Vagina (tissue), 2 donors: ENCODE data around the gene BEX5. TPM values are rescaled to one million over a fixed set of nuclear protein-coding genes. Genes with fewer than 3 reads are reported as not detected.
"Not testable (repeated sequence)": the region's sequence is repeated elsewhere in the genome, so short reads cannot be mapped to it uniquely, and the experiment has no call there.

Experiments used
- DNase-seq, 2 donors: peaks; one replicate each; pipeline ENCODE4 v3.0.0-alpha.2; 2017; ENCODE audit errors: extremely low spot score in 2 of 2
- H3K27ac ChIP-seq: fragments of 200-600 bp; sonication (generic); one replicate; pipeline ENCODE4 v1.5.1; 2019
- H3K27me3 ChIP-seq: fragments of 200-600 bp; sonication (generic); one replicate; pipeline ENCODE4 v1.5.1; 2019
- H3K36me3 ChIP-seq, 2 donors: fragments of 200-600 bp; sonication (generic); one replicate each; pipeline ENCODE4 v1.5.1; 2017 to 2019
- H3K4me1 ChIP-seq: fragments of 200-600 bp; sonication (generic); one replicate; pipeline ENCODE4 v1.5.1; 2019
- H3K4me3 ChIP-seq, 2 donors: fragments of 200-600 bp; sonication (generic); 1 replicate in 1 of 2; 2 replicates in 1 of 2; pipeline ENCODE4 v1.5.1; 2016 to 2019
- H3K9me3 ChIP-seq: fragments of 200-600 bp; sonication (generic); one replicate; pipeline ENCODE4 v1.5.1; 2019
- POLR2A ChIP-seq, 2 donors: fragments of 450-650 bp; IDR thresholded peaks; one replicate each; pipeline ENCODE4 v1.6.1; 2017; ENCODE audit warnings: antibody characterized with exemption in 2 of 2, mild to moderate bottlenecking in 2 of 2, moderate library complexity in 2 of 2
- POLR2AphosphoS5 ChIP-seq, 2 donors: sonication (generic); formaldehyde crosslinking; IDR thresholded peaks; one replicate each; pipeline ENCODE4 v1.9.0; 2017; ENCODE audit warnings: antibody characterized with exemption in 2 of 2, mild to moderate bottlenecking in 2 of 2, low read depth in 1 of 2; ENCODE audit not compliant: insufficient read depth in 1 of 2
- intact Hi-C: fragments of 100-400 bp; cut with DNase I; formaldehyde crosslinking; loops from one replicate; pipeline ENCODE4 v1.15.1; 2023
- total RNA-seq: library from RNA; depleted of rRNA; stranded (reverse); fragments of >200 nt; gene quantifications from one replicate; pipeline ENCODE4 v1.2.3, GENCODE V29; 2016
- TF ChIP-seq, protein P1 (sequence below), 3 experiments: fragments of 450-650 bp in 2 of 3; fragments of 200-600 bp in 1 of 3; sonication (generic) in 1 of 3; IDR thresholded peaks; one replicate each; pipeline ENCODE4 v1.5.1; 2017 to 2019; ENCODE audit warnings: antibody characterized with exemption in 3 of 3, mild to moderate bottlenecking in 2 of 3, moderate library complexity in 2 of 3

BEX5 gene
- total RNA-seq, 1 donor from 2014 or later = not detected

DNA sequence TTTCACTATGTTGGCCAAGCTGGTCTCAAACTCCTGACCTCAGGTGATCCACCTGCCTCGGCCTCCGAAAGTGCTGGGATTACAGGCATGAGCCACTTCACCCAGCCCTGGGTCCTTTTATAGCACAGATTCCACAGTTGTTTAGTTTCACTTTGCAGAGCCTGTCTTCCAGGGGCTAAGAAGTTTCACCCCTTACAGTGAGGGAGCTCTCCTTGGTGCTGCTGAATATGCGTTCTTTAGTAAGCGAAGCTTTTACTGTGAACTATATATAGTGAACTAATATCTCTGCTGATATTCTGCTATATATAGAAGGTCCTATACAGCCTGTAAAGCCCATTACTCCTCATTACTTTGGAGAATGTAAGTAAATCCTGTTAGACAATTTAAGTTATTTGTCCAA, 17.7 kb downstream of the BEX5 start:
- Histone ChIP-seq H3K27me3 (no peaks in the 10 kb centered on the region), H3K9me3 (no peaks in the 10 kb centered on the region), H3K4me3 (no peak overlapping the region), H3K4me1 (no peaks in the 10 kb centered on the region), H3K36me3 (no peaks in the 10 kb centered on the region), H3K27ac (no peak overlapping the region)
- TF ChIP-seq POLR2AphosphoS5 (IDR thresholded peaks at IDR 0.05; ENCODE audit: insufficient read depth in 1 of 2, low read depth in 1 of 2) (no peak), POLR2A (IDR thresholded peaks at IDR 0.05) (no peak)
- TF ChIP-seq, protein P1, sequence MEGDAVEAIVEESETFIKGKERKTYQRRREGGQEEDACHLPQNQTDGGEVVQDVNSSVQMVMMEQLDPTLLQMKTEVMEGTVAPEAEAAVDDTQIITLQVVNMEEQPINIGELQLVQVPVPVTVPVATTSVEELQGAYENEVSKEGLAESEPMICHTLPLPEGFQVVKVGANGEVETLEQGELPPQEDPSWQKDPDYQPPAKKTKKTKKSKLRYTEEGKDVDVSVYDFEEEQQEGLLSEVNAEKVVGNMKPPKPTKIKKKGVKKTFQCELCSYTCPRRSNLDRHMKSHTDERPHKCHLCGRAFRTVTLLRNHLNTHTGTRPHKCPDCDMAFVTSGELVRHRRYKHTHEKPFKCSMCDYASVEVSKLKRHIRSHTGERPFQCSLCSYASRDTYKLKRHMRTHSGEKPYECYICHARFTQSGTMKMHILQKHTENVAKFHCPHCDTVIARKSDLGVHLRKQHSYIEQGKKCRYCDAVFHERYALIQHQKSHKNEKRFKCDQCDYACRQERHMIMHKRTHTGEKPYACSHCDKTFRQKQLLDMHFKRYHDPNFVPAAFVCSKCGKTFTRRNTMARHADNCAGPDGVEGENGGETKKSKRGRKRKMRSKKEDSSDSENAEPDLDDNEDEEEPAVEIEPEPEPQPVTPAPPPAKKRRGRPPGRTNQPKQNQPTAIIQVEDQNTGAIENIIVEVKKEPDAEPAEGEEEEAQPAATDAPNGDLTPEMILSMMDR (IDR thresholded peaks at IDR 0.05) = no peak
- intact Hi-C loops = no loop called here
- DNase-seq = no peak

DNA sequence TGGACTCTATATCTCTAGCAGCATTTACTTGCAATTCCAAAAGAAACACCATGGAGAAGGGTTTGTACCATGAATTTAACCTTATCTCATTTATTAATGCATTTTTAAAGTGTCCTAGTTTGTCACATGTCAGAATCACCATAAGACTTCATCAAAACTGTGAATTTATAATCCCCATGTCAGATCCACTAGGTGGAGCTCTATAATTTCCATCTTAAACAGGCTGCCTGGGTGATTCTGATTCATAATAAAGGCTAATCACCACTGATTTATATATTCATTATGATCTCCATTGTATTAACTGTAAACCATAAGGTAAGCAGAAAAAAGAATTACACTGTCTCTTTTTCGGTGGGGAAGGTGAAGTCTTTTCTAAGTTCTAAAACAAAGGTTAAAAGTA, 26.3 kb downstream of the BEX5 start:
- no peak overlapping the region for H3K27ac ChIP-seq
- H3K36me3 ChIP-seq = no peaks in the 10 kb centered on the region
- no peaks in the 10 kb centered on the region for H3K9me3 ChIP-seq
- H3K4me1 ChIP-seq = no peaks in the 10 kb centered on the region
- no peaks in the 10 kb centered on the region for H3K27me3 ChIP-seq
- TF ChIP-seq, protein P1 (IDR thresholded peaks at IDR 0.05) = no peak
- TF ChIP-seq POLR2A (IDR thresholded peaks at IDR 0.05) = no peak
- no peak for TF ChIP-seq POLR2AphosphoS5 (IDR thresholded peaks at IDR 0.05; ENCODE audit: insufficient read depth in 1 of 2, low read depth in 1 of 2)
- H3K4me3 ChIP-seq = no peak overlapping the region
- DNase-seq = no peak
- intact Hi-C loops = no loop called here

DNA sequence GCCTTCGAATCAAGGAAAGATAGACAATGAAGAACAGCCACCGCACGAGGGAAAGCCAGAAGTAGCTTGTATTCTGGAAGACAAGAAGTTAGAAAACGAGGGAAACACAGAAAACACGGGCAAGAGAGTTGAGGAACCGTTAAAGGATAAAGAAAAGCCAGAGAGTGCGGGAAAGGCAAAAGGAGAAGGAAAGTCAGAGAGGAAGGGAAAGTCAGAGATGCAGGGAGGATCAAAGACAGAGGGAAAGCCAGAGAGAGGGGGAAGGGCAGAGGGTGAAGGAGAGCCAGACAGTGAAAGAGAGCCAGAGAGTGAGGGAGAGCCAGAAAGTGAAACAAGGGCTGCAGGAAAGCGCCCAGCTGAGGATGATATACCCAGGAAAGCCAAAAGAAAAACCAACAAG, 28.9 kb downstream of the BEX5 start:
- DNase-seq = no peak
- no peak overlapping the region for H3K27ac ChIP-seq
- no peaks in the 10 kb centered on the region for H3K4me1 ChIP-seq
- no peaks in the 10 kb centered on the region for H3K9me3 ChIP-seq
- intact Hi-C loops = no loop called here
- TF ChIP-seq, protein P1 (IDR thresholded peaks at IDR 0.05) = no peak
- TF ChIP-seq POLR2A (IDR thresholded peaks at IDR 0.05) (no peak), POLR2AphosphoS5 (IDR thresholded peaks at IDR 0.05; ENCODE audit: insufficient read depth in 1 of 2, low read depth in 1 of 2) (no peak)
- no peaks in the 10 kb centered on the region for H3K27me3 ChIP-seq
- no peaks in the 10 kb centered on the region for H3K36me3 ChIP-seq
- no peak overlapping the region for H3K4me3 ChIP-seq

DNA sequence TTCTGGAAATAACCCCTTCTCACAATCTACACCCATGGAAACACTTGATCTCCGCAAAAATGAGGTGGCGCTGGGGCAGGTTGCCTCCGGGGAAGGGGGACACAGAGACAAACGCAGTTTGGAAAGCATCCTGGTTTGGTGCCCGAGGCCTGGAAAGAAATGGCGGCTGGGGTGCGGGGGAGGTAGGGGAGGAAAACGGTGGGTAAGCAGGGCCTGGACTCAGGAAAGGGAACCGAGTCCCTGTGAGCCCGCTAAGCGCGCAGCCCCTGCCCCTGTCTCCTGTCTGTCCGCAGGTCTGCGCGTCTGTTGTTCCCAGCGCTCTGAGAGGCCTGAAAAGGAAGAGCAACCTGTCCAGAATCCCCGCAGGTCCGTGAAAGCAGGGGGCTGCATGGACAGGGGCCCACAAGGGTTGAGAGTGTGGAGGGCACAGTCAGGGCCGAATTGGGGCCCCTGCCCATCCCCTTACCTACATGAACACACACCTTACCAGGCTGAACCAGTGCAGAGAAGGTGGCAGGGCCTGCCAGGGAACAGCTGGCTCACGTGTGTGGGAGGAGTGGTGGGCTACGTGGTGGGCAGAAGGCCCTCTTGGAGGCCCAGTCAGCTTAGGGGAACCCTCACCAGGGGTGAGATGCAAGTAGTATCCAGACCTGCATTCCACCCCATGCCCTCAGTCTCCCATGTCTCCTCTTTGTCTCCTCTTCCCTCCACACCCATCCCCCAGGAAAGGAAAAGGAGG, 29.5 kb downstream of the BEX5 start:
- H3K36me3 ChIP-seq, H3K4me1 ChIP-seq, H3K9me3 ChIP-seq, H3K27me3 ChIP-seq, intact Hi-C loops, DNase-seq: not testable (repeated sequence)
- peak overlapping the region; percentile 48 for H3K27ac ChIP-seq
- H3K4me3 ChIP-seq = peak overlapping the region; percentile 27 to 35

DNA sequence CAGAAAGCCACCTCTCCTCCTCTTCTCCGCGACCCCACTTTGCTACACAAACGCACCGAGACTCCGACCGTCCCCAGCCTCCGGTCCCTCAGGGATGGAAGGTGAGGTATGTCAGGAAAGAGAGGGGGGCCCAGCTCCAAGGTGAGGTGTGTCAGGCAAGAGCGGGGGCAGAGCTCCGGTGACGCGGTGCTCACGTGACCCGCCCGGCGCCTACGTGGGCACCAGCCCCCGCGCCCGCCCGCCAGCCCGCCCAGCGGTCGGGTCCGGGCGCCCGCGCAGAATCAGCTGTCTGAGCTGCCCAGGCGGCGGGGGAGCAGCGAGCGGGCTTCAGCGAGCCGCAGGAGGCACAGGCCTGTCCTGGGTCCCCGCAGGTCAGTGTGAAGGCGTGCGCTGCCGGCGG, 30.3 kb downstream of the BEX5 start, which contains the start of gene TCEAL2:
Gene TCEAL2 (plus strand): TSS at position 244 of the 400 bp plus-strand sequence. CDS start 1,152 bp downstream, outside the sequence.
- H3K4me1 ChIP-seq, H3K27me3 ChIP-seq, intact Hi-C loops, H3K9me3 ChIP-seq, H3K36me3 ChIP-seq, DNase-seq: not testable (repeated sequence)
- peak within 1 kb of the TSS; percentile 48 for H3K27ac ChIP-seq
- peak within 1 kb of the TSS; percentile 27 to 35 for H3K4me3 ChIP-seq

DNA sequence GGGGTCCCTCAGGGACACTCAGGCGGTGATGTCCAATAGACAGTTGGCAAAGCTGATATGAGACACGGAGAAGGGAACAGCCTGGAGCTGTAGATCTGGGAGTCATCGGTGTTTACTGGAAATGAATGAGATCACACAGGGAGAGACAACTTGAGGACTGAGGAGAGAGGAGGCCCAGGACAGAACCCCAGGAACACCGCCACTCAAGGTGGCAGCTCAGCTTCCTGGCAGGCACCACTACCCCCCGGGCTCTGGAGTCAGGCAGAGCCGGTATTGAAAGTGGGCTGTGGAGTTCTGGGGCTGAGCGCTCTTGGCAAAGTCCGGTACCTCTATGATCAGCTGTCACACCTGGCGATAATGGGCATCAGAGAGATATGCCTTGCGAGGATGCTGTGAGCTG, 30.8 kb downstream of the BEX5 start:
- intact Hi-C loops, H3K27me3 ChIP-seq, H3K27ac ChIP-seq, DNase-seq, H3K4me1 ChIP-seq, H3K9me3 ChIP-seq, H3K36me3 ChIP-seq: not testable (repeated sequence)
- H3K4me3 ChIP-seq = peak overlapping the region; percentile 27 to 35
